GM20000 (cell line): Measurements from ENCODE around the gene SYNC.
A peak's percentile ranks its signal among the peaks of the same experiment; 100 is the strongest.

ENCODE experiments used
- DNase-seq: peaks from one replicate; pipeline ENCODE4 v3.0.0; 2012; ENCODE audit warnings: low spot score
- TF ChIP-seq, protein P1 (sequence below): IDR thresholded peaks from 2 replicates; pipeline ENCODE4 v1.5.1; 2012; ENCODE audit warnings: mild to moderate bottlenecking, control low read depth; ENCODE audit errors: extremely low read depth, missing control alignments

The SYNC gene

DNA sequence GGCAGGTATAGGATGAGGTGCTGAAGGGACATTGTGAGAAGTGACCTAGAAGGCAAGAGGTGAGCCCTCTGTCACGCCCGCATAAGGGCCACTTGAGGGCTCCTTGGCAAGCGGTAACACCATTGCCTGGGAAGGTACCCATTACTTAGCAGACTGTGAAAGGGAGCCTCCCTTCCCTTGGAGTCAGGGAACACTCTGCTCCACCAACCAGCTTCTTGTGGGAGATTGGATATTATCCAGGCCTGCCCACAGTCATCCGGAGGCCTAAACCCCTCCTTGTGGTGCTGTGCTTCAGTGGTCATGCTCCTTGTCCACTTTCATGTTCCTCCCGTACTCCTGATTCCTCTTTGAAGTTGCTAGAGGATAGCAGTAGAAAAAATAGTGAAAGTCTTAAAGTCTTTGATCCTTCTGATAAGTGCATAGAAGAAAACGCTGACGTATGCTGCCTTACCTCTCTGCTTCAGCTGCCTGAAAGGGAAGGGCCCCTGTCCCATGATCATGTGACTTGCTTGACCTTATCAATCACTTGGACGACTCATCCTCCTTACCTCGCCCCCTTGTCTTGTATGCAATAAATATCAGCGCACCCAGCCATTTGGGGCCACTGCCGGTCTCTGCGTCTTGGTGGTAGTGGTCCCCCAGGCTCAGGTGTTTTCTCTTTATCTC, 35.5 kb downstream of the SYNC start:
- TF ChIP-seq, protein P1, sequence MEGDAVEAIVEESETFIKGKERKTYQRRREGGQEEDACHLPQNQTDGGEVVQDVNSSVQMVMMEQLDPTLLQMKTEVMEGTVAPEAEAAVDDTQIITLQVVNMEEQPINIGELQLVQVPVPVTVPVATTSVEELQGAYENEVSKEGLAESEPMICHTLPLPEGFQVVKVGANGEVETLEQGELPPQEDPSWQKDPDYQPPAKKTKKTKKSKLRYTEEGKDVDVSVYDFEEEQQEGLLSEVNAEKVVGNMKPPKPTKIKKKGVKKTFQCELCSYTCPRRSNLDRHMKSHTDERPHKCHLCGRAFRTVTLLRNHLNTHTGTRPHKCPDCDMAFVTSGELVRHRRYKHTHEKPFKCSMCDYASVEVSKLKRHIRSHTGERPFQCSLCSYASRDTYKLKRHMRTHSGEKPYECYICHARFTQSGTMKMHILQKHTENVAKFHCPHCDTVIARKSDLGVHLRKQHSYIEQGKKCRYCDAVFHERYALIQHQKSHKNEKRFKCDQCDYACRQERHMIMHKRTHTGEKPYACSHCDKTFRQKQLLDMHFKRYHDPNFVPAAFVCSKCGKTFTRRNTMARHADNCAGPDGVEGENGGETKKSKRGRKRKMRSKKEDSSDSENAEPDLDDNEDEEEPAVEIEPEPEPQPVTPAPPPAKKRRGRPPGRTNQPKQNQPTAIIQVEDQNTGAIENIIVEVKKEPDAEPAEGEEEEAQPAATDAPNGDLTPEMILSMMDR, result no peak
- no peak for DNase-seq

DNA sequence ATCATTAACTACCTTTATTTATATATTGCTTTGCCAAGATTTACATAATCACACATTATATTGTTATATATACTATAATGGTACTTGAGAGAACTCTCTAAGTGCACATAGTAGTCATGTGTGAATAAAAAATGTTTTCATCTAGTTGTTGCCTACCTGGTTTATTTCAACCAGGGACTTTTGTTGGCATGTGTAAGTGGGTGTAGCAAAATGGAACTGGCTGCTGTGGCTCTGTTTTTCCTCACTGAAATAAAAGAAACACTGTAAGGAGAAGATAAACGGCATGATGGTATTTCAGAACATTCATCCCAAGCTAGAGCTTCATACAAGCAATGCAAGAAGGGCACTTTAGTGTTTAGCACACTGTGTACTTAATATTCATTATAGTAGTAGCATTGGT, 36.7 kb downstream of the SYNC start:
- TF ChIP-seq, protein P1, result no peak
- no peak for DNase-seq

- no peak for DNase-seq
- TF ChIP-seq, protein P1, result no peak
Measured at GRCh38 chr1:32659581-32659980, 43.0 kb downstream of the SYNC start.

DNA sequence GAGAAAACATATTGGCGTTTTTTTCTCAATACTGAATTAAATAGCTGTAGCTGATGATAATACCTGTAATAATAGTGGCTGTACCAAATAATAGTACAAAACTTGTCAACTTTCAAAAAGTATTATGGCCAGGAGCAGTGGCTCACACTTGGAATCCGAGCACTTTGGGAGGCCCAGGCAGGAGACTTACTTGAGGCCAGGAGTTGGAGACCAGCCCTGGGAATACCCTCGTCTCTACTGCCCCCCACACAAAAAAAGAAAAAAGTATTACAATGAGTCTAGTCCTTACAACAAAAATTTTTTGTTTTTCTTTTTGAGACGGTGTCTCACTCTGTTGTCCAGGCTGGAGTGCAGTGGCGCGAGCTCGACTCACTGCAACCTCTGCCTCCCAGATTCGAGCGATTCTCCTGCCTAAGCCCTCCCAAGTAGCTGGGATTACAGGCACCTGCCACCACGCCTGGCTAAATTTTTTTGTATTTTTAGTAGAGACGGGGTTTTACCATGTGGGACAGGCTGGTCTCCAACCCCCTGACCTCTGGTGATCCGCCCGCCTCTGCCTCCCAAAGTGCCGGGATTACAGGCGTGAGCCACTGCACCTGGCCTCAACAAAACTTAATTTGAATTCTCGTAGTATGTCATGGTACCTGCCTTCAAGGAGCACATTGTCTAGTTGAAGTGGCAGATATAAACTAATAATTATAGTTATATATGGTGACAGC, 50.2 kb downstream of the SYNC start:
- no peak for DNase-seq
- TF ChIP-seq, protein P1, result no peak

- no peak for DNase-seq
- TF ChIP-seq, protein P1, result no peak
Measured at GRCh38 chr1:32651461-32652073, 51.0 kb downstream of the SYNC start.

DNA sequence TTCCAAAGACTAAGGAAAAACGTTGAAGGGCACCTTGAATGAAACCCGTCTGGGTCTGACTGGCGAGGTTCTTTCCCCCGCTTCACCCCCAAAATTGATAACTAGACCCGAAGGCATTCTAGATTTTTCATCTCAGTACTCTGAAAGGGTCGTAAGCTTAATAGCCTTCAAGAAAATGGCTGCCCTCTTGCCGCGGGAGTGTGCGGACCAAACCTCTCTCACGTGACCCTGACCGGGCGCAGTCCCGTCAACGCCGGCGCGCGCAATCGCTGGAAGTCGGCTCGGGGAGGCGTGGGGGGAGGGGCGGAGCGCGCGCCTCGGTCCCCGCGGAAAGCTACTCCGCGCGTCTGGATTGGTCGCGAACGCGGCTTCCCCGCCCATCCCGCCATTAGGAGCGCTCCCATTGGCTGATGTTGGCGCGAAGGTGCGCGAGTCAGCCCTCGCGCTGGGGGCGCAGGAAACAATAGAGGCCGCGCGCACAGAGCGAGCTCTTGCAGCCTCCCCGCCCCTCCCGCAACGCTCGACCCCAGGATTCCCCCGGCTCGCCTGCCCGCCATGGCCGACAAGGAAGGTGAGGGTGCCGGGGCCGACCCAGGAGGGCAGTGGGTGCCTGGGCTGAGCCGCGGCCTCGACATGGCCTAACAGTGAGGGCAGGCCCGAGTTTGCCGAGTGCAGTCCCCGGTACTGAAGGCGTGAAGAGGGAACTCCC, 51.7 kb downstream of the SYNC start, which contains the start of gene RBBP4:
TSS of gene RBBP4 (plus strand) at position 457 of the 709 bp plus-strand sequence. CDS start at position 556, 99 bp downstream.
- DNase-seq, result peak; percentile 97
- TF ChIP-seq, protein P1, result no peak
